ENCODE measurements around the gene RPGRIP1.
"Not testable (repeated sequence)": the region's sequence is repeated elsewhere in the genome, so short reads cannot be mapped to it uniquely, and the experiment has no call there.

RPGRIP1 gene

GRCh38 chr14:21267886-21268616, 11.8 kb upstream of the RPGRIP1 start:
- TF ChIP-seq ZNF274 (IDR thresholded peaks at IDR 0.05; ENCODE audit: low read depth, low read length) = no peak
- peak overlapping the region; percentile 99 for H3K4me3 ChIP-seq (ENCODE audit: low read length)

DNA sequence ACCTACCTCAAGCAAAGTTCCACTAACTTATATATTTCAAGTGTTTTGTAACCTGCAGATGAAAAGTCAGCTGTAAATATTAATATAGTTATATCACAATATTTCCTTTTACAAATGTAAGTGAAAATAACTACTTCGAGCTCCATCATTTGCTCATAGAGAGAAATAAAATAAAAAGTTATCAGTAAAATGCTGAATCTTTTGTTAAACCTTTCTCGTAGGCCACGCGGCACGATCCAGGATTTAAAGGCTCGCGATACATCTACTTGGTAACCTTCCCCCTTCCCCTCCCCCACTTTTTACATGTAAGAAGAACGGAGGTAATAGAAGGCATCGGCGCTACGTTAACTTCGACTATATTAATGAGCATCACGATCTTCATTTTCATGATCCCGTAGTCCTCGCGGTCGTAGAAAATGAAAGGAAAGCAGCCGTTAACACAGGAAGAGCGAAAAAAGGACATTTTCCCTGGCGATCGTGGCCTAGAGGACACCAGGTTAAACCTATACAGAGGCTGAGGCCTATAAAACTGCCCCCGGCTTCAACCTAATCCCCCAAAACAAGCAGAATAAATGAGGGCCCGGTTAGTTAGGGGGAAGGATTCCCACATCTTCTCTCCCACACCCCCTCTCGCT, 11.1 kb upstream of the RPGRIP1 start:
- peak overlapping the region; percentile 99 for H3K4me3 ChIP-seq (ENCODE audit: low read length)
- TF ChIP-seq ZNF274 (IDR thresholded peaks at IDR 0.05; ENCODE audit: low read depth, low read length) = no peak

GRCh38 chr14:21269252-21270046, 10.4 kb upstream of the RPGRIP1 start, which contains the start of gene HNRNPC:
Gene HNRNPC, minus strand, starts transcription at chr14:21269442. Its CDS starts 35,249 bp downstream, at chr14:21234193.
- TF ChIP-seq ZNF274 (IDR thresholded peaks at IDR 0.05; ENCODE audit: low read depth, low read length) = no peak
- peak within 1 kb of the TSS; percentile 99 for H3K4me3 ChIP-seq (ENCODE audit: low read length)

DNA sequence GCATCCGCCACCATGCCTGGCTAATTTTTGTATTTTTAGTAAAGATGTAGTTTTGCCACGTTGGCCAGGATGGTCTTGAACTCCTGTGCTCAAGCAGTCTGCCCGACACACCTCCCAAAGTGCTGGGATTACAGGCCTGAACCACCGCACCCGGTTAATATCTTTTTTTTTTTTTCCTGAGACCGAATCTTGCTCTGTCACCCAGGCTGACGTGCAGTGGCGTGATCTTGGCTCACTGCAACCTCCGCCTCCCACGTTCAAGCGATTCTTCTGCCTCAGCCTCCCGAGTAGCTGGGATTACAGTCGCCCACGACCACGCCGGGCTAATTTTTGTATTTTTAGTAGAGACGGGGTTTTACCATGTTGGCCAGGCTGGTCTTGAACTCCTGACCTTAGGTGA, 7.2 kb upstream of the RPGRIP1 start:
- not testable (repeated sequence) for H3K4me3 ChIP-seq (ENCODE audit: low read length)

DNA sequence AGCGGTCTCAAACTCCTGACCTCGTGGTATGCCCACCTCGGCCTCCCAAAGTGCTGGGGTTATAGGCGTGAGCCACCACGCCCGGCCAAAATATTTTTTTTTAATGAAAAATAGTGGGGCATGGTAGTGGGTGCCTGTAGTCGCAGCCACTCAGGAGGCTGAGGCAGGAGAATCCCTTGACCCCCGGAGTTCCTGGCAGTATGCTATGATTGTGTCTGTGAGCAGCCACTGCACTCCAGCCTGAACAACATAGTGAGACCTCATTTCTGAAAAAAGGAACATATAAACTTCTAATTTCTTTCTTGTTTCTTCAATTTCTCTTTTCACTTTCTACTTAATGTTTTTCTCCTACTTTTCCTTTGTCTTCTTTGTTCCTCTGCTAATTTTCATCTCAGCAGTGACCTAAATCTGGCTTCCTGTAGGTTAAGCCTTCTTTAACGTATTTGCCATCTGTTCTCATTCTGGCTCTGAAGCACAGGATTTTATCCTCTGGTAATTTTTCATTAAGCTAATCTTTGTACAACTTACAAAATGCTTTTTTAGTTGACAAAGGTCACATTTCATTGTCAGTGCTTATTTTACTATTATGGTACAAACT, 4.5 kb upstream of the RPGRIP1 start:
- no peak overlapping the region for H3K4me3 ChIP-seq (ENCODE audit: low read length)
- TF ChIP-seq ZNF274 (IDR thresholded peaks at IDR 0.05; ENCODE audit: low read depth, low read length) = no peak

GRCh38 chr14:21278632-21279031, 1.3 kb upstream of the RPGRIP1 start:
- no peak overlapping the region for H3K4me3 ChIP-seq (ENCODE audit: low read length)
- TF ChIP-seq ZNF274 (IDR thresholded peaks at IDR 0.05; ENCODE audit: low read depth, low read length) = no peak

- H3K4me3 ChIP-seq (ENCODE audit: low read length) = not testable (repeated sequence)
Observed at GRCh38 chr14:21281917-21282316, 2.0 kb downstream of the RPGRIP1 start.

GRCh38 chr14:21286516-21286915, 6.6 kb downstream of the RPGRIP1 start:
- not testable (repeated sequence) for H3K4me3 ChIP-seq (ENCODE audit: low read length)

- no peak for TF ChIP-seq ZNF274 (IDR thresholded peaks at IDR 0.05; ENCODE audit: low read depth, low read length)
Observed at GRCh38 chr14:21287168-21287567, 7.3 kb downstream of the RPGRIP1 start.

GRCh38 chr14:21294026-21294425, 14.1 kb downstream of the RPGRIP1 start:
- not testable (repeated sequence) for H3K4me3 ChIP-seq (ENCODE audit: low read length)

More at GRCh38 chr14:21287168-21287567, 7.3 kb downstream of the RPGRIP1 start:
- H3K4me3 ChIP-seq (ENCODE audit: low read length) = no peak overlapping the region

- TF ChIP-seq ZNF274 (IDR thresholded peaks at IDR 0.05; ENCODE audit: low read depth, low read length) = no peak
- no peak overlapping the region for H3K4me3 ChIP-seq (ENCODE audit: low read length)
Observed at GRCh38 chr14:21298358-21298757, 18.5 kb downstream of the RPGRIP1 start.

GRCh38 chr14:21299562-21300130, 19.8 kb downstream of the RPGRIP1 start:
- TF ChIP-seq ZNF274 (IDR thresholded peaks at IDR 0.05; ENCODE audit: low read depth, low read length) = no peak
- no peak overlapping the region for H3K4me3 ChIP-seq (ENCODE audit: low read length)

DNA sequence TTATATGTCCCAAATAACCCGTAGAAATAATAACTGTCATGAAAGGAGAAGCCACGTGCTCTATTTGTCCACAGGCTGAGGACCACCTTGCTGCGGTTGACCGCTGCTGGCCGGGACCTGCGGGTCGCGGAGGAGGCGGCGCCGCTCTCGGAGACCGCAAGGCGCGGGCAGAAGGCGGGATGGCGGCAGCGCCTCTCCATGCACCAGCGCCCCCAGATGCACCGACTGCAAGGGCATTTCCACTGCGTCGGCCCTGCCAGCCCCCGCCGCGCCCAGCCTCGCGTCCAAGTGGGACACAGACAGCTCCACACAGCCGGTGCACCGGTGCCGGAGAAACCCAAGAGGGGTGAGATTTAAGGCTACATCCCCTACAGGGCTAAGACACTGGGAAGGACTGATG, 21.0 kb downstream of the RPGRIP1 start:
- TF ChIP-seq ZNF274 (IDR thresholded peaks at IDR 0.05; ENCODE audit: low read depth, low read length) = no peak
- no peak overlapping the region; the same call in 1 of the 2 replicates for H3K4me3 ChIP-seq (ENCODE audit: low read length)
